HUDEP-2 (cell line): ENCODE results near the gene SLC39A9.
"Not testable (repeated sequence)": the region's sequence is repeated elsewhere in the genome, so short reads cannot be mapped to it uniquely, and the experiment has no call there.

Experiments used
- DNase-seq, 76 experiments: peaks; one replicate each; lab custom pipeline; 2025; ENCODE audit not compliant: unreplicated experiment in 76 of 76; lab: John Stamatoyannopoulos, UW

SLC39A9 gene

DNA sequence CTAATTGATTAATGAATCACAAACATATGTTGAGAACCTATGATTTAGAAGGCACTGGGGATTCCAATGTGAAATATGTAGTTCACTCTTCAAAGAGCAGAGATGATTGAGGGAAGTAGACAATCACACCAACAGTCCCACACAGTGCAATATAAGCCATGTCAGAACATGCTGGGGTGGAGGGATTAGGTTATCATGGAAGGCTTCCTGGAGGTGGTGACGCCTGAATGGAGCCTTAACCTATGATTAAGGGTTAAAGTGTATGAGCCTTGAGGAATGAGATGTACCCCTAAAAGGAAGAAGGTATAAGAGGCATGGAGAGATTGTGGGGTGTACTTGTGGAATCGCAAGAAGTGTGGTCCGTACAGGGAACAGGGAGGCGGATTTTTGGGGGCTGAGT lies 31.7 kb upstream of the SLC39A9 start:
- no peak for DNase-seq

DNA sequence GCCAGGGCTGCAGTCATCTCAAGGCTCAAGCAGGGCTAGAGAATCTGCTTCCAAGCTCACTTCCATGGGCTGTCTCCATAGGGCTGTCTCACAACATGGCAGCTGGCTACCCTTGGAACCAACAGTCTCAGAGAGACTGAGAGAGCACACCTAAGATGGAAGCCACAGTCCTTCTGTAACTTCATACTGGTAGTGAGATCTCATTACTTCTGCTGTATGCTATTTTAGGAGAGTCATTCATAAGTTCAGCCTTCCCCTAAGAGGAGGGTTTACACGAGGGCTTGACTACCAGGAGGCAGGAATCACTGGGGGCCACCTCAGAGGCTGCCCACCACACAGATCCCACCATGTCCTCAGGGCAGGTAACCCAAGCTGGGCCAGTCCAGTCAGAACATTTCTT lies 30.1 kb upstream of the SLC39A9 start:
- no peak for DNase-seq

DNA sequence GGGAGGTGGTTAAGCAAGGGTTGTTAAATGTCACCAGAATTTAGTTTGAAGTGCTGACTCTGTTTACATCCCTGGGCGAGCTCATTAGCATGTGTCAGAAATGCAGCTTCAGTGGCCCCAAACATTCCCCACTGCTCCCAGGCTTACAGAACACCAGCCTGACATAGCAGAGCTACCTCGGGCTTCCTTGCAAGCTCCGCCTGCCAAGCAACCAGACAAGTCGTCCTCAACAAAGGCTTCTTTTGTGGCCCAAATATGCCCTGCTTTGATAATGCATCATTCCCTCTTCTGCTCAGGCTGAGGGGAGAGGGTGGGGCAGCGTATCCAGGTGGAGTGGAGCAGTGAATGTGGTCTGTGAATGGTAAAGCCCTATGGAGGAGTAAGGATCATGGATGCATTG lies 28.4 kb upstream of the SLC39A9 start:
- DNase-seq: no peak

GRCh38 chr14:69372146-69372545 lies 26.3 kb upstream of the SLC39A9 start:
- no peak for DNase-seq

GRCh38 chr14:69373104-69373503 lies 25.4 kb upstream of the SLC39A9 start:
- DNase-seq: no peak

DNA sequence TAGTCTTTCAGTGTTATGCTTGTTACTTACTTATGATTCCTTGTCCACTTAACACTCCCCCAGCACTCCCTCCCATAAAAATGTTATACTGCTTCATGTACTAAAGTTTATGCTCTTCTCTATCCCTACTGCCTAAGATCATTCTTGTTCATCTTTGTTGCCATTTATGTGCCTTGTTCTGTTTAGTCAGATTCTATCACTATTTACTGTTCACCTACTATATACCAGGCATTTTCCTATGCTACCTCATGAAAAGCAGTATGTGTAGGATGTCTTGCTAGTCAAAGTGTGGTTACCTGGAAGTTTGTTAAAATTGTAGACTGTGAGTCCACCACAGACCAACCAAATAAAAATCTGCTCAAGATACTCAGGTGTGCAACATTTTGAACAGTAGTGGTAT lies 24.3 kb upstream of the SLC39A9 start:
- no peak for DNase-seq

DNA sequence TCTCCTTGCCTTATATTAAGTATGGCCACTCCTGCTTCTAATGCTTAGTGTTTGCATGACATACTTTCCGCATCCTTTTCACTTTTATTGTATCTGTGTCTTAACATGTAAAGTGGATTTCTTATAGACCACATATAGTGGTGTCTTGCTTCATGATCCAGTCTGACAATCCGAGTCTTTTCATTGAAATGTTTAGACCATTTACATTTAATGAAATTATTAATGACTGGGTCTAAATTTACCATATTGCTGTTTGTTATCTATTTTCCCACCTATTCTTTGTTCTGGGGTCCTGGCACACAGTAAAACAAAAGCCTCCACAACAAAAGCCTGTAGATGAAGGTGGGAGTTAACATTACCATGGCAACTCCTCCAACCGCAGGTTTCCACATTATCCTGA lies 23.3 kb upstream of the SLC39A9 start:
- no peak for DNase-seq

DNA sequence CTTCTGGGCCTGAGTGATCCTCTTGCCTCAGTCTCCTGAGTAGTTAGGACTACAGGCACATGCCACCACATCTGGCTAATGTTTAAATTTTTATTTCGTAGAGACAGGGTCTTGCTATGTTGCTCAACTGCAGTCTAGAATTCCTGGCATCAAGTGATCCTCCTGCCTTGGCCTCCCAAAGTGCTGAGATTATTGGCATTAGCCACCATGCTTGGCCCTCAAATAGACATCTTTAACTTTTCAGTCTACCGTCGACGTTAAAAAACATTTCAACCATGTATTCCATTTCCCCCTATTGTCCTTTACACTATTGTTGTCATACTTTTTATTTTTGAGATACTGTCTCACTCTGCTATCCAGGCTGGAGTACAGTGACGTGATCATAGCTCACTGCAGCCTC lies 22.8 kb upstream of the SLC39A9 start:
- DNase-seq: no peak

GRCh38 chr14:69376439-69376838 lies 22.1 kb upstream of the SLC39A9 start:
- no peak for DNase-seq

DNA sequence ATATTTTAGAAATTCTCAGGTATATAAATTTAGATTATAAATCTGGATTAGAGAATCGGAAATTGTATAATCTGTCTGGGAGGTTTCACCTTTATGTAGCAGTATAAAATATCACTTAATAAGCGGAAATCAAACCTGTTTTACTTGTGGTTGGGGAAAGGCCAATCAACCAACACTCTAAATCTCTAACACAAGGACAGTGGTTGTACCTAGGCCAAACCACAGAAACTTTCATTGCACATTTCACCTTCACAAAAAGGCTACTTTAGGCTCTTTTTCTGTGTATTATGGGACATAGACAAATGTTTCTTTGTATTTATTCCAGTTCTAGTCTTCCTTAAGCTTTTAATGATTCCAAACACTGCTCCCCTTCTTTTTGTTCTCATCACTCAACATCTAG lies 20.2 kb upstream of the SLC39A9 start:
- no peak for DNase-seq

GRCh38 chr14:69387311-69387710 lies 11.2 kb upstream of the SLC39A9 start:
- DNase-seq: no peak

GRCh38 chr14:69391400-69391799 lies 7.1 kb upstream of the SLC39A9 start:
- DNase-seq: not testable (repeated sequence)

GRCh38 chr14:69392481-69392880 lies 6.0 kb upstream of the SLC39A9 start:
- DNase-seq: no peak

DNA sequence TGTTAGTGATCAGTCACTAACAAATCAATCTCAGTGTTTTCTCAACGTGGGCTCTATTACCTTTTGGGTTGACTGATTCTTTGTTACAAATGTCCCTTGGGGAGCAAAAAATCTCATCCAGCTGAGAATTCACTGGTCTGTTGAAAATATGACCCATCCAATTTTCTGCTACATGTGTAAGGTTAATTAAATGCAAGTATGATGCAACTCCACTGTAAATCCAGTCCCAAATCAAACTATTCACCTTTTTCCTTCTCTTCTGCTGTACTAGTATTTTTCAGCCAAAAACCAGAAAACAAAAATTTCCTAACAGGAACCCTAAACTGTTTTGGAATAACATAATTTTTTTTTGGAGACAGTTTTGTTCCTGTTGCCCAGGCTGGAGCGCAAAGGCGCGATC lies 2.6 kb upstream of the SLC39A9 start:
- no peak for DNase-seq

DNA sequence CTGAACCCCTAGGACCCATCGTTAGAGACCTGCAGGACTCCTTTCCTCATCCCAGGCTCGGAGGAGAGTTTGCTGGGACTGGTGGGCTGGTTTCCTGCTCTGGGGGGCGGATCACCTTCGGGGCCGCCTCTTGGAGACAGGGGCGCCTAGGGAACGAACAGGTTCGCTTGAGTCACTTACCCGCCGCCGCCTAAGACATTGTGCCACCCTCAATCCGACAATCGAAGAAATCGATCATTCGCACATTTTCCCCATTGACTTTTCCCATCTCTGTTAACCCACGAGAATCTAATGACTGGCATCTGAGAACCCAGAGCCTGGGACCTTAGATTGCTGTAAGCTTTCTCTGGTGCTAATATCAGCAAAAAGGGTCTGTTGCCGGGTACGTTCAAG lies 322 bp downstream of the SLC39A9 start:
- DNase-seq: peak in 4 of 76 experiments; percentile 12 to 42 (median 34)

DNA sequence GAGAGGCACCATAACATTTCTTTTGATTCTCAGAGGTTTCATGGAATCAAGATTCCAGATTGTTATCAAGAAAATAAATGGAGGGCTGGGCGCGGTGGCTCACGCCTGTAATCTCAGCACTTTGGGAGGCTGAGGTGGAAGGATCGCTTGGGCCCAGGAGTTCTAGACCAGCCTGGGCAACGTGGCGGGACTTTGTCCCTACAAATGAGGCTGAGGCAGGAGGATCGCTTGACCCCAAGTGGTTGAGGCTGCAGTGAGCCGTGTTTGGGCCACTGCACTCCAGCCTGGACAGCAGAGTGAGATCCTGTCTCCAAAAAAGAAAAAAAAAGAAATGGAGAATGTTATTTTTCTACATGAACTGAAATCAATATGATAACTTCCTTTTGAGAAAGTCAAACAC lies 1.3 kb downstream of the SLC39A9 start:
- DNase-seq: no peak

GRCh38 chr14:69400154-69400553 lies 1.7 kb downstream of the SLC39A9 start:
- DNase-seq: no peak

GRCh38 chr14:69401841-69402240 lies 3.3 kb downstream of the SLC39A9 start:
- no peak for DNase-seq

DNA sequence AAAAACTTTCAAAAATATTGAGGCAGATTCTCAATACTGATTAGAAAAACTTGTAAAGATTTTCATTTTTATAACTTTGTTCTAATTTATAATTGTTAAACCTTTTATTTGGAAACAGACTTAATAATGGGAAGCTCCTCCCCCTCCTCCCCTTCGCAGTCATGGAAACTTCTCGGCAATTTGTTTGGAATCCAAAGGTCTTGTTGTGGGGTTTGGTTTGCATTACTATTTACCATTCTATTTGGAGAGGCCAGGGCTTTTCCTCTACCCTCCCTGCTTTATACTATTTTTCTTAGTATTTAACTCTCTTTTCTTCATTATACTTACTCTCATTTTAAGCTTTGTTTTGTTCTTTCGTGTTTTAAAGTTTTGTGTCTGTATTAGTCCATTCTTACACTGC lies 6.0 kb downstream of the SLC39A9 start:
- DNase-seq: no peak

DNA sequence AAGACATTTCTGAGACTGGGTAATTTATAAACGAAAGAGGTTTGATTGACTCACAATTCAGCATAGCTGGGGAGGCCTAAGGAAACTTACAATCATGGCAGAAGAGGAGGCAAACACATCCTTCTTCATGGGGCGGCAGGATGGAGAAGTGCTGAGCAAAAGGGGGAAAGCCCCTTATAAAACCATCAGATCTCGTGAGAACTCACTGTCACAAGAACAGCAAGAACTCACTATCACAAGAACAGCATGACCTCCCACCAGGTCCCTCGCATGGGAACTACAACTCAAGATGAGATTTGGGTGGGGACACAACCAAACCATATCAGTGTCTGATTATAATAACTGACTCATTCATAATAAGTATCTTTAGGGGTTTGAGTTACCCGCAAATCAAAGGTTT lies 6.4 kb downstream of the SLC39A9 start:
- no peak for DNase-seq

DNA sequence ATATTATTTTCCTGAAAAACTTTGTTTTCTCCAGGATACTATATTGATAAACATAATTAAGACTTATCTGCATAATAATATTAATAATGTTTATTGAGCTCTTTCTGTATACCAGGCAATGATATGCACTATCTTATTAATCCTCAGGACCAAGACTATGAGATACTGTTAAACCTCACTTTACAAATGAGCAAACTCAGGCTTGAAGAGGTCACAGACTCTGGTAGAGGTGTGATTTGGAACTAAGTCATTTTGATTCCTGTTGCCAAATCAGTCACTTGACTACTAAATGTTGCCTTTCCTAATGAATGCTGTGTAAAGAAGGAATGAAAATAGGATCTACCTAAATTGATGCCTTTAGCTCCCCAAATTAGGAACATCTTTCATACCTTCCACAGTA lies 7.3 kb downstream of the SLC39A9 start:
- no peak for DNase-seq

DNA sequence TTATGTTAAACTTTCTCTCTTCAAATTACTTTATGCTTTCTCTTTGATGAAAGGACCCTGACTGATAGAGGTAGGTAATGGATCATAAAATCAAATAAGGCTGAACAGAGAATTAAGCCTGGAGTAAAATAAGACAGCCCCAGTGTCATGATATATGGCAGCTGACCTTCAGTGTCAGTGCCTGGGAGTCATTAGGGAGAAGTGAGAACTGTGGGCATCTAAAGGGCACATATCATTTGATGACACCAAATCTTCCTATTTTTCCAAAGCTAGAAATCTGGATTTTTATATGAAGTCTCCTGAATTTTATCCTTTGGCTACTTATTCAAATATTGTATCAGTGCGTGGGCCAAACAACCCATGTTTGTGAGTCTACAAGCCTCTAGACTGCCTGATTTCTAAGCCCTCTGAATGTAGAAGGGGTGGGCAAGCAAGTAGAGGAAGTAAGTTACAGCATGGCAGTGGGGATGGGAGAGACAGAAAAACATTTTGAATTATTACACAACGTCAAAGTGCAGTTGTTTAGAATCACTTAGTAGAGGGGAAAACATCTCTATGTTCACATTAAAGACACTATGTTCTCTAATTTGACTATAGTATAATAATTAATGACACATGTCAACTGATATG lies 10.0 kb downstream of the SLC39A9 start:
- DNase-seq: no peak

- DNase-seq: no peak
Measured at GRCh38 chr14:69413483-69413882, 15.0 kb downstream of the SLC39A9 start.
